Measurements from ENCODE around the gene PLPPR5.

DNA sequence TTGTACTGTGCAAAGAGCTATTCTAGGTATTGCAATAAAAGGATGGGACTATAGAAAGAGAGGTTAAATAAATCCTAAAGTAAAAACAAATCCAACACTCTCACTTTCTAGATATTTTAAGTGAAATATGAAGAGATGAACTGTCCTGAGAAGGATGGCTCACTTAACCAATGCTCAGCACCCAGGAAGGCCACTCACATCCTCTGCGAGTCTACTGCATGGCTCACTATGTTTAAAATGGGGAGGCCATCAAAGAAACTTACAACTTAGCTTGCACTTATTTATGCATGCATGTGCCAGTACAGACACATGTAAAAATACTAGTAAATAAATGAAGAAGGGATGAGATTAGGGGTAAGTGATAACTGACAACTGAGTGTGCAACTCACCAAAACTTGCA, 37.5 kb downstream of the PLPPR5 start:
- TF ChIP-seq, protein P1, sequence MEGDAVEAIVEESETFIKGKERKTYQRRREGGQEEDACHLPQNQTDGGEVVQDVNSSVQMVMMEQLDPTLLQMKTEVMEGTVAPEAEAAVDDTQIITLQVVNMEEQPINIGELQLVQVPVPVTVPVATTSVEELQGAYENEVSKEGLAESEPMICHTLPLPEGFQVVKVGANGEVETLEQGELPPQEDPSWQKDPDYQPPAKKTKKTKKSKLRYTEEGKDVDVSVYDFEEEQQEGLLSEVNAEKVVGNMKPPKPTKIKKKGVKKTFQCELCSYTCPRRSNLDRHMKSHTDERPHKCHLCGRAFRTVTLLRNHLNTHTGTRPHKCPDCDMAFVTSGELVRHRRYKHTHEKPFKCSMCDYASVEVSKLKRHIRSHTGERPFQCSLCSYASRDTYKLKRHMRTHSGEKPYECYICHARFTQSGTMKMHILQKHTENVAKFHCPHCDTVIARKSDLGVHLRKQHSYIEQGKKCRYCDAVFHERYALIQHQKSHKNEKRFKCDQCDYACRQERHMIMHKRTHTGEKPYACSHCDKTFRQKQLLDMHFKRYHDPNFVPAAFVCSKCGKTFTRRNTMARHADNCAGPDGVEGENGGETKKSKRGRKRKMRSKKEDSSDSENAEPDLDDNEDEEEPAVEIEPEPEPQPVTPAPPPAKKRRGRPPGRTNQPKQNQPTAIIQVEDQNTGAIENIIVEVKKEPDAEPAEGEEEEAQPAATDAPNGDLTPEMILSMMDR (conservative IDR thresholded peaks at IDR 0.05 in 1 of 2, IDR thresholded peaks at IDR 0.05 in 1 of 2; ENCODE audit: low read depth in 1 of 2, low read length in 2 of 2) = no peak
- TF ChIP-seq EZH2 (IDR thresholded peaks at IDR 0.05; ENCODE audit: low read length, missing control alignments) = no peak
